A549 (cell line): ENCODE data around the gene SH3PXD2A. TPM values are rescaled to one million over a fixed set of nuclear protein-coding genes. Genes with fewer than 3 reads are reported as not detected.
"Not testable (repeated sequence)": the region's sequence is repeated elsewhere in the genome, so short reads cannot be mapped to it uniquely, and the experiment has no call there.

Experiments
- ATAC-seq, 2 experiments: fragments of 200-7000 bp in 1 of 2; fragments of >200 bp in 1 of 2; cut with Nextera tagmentation in 1 of 2; cut with Tn5 transposase in 1 of 2; 3 replicates each; pipeline versions ENCODE4 v1.8.0 to v1.9.1; 2018 to 2020; ENCODE audit warnings: mild to moderate bottlenecking in 1 of 2, moderate library complexity in 1 of 2
- CTCF ChIA-PET: fragments of 300-600 bp; sonication (Branson Sonifier 250); formaldehyde crosslinking; extraction: SDS; loops from one replicate; lab custom pipeline; 2021; ENCODE audit warnings: antibody characterized with exemption, inconsistent platforms; lab: Yijun Ruan, JAX
- POLR2A ChIA-PET: fragments of 350-600 bp; formaldehyde crosslinking; extraction: SDS; loops from one replicate; lab custom pipeline; 2021; ENCODE audit warnings: antibody characterized with exemption, inconsistent platforms; lab: Yijun Ruan, JAX
- DNase-seq, 2 experiments: peaks; one replicate each; pipeline versions ENCODE4 v3.0.0 to v3.0.0-alpha.2; 2011 to 2016; ENCODE audit warnings: low read depth in 1 of 2, low spot score in 1 of 2
- FAIRE-seq: peaks from 2 replicates; lab custom pipeline; 2011; peaks lifted over from hg19 to GRCh38; lab: Jason Lieb, UNC
- H3K27ac ChIP-seq, 2 experiments: fragments of >200 bp; sonication (Bioruptor Twin); formaldehyde crosslinking; 3 replicates each; pipeline ENCODE4 v1.5.1; 2016 to 2017
- H3K4me1 ChIP-seq: fragments of >200 bp; sonication (Bioruptor Twin); formaldehyde crosslinking; 3 replicates; pipeline ENCODE4 v1.6.1; 2016
- H3K4me2 ChIP-seq: fragments of >200 bp; sonication (Bioruptor Twin); formaldehyde crosslinking; 3 replicates; pipeline ENCODE4 v1.6.1; 2016
- H3K4me3 ChIP-seq: fragments of >200 bp; sonication (Bioruptor Twin); formaldehyde crosslinking; 3 replicates; pipeline ENCODE4 v1.5.1; 2016
- H3K9me3 ChIP-seq: fragments of >200 bp; sonication (Bioruptor Twin); formaldehyde crosslinking; 3 replicates; pipeline ENCODE4 v1.6.1; 2016
- ATOH8 ChIP-seq: fragments of 250-450 bp; sonication (Bioruptor Pico); IDR thresholded peaks from 2 replicates; pipeline ENCODE4 v1.5.0; 2020; ENCODE audit warnings: low read depth, mild to moderate bottlenecking, moderate library complexity
- CBX2 ChIP-seq: fragments of 200-600 bp; sonication (generic); IDR thresholded peaks from 2 replicates; pipeline ENCODE4 v1.6.1; 2016; ENCODE audit warnings: low read depth, mild to moderate bottlenecking, borderline replicate concordance
- CBX8 ChIP-seq: fragments of 200-600 bp; sonication (generic); IDR thresholded peaks from 2 replicates; pipeline ENCODE4 v1.6.1; 2016
- EHF ChIP-seq: fragments of 250-450 bp; sonication (Bioruptor Pico); IDR thresholded peaks from 2 replicates; pipeline ENCODE4 v1.5.0; 2020; ENCODE audit warnings: mild to moderate bottlenecking
- EHMT2 ChIP-seq: fragments of 200-600 bp; sonication (generic); IDR thresholded peaks from 2 replicates; pipeline ENCODE4 v1.6.1; 2016; ENCODE audit warnings: antibody characterized with exemption, low read depth, mild to moderate bottlenecking, moderate library complexity
- EP300 ChIP-seq, 2 experiments: fragments of >200 bp; sonication (Bioruptor Twin); formaldehyde crosslinking; IDR thresholded peaks; 2 replicates in 1 of 2; 3 replicates in 1 of 2; pipeline ENCODE4 v1.6.1; 2016 to 2017
- FOSL2 ChIP-seq, 2 experiments: fragments of 450-650 bp in 1 of 2; fragments of >200 bp in 1 of 2; sonication (Bioruptor Twin) in 1 of 2; formaldehyde crosslinking; IDR thresholded peaks; 2 replicates each; pipeline versions ENCODE4 v1.5.0 to v1.6.1; 2016 to 2020; ENCODE audit warnings: mild to moderate bottlenecking in 1 of 2, moderate library complexity in 1 of 2
- HDAC2 ChIP-seq: fragments of 200-600 bp; sonication (generic); IDR thresholded peaks from 2 replicates; pipeline ENCODE4 v1.6.1; 2016
- HMGXB4 ChIP-seq: fragments of 250-450 bp; sonication (Bioruptor Pico); IDR thresholded peaks from 2 replicates; pipeline ENCODE4 v1.5.0; 2021; ENCODE audit warnings: mild to moderate bottlenecking, moderate library complexity, borderline replicate concordance
- HOXA7 ChIP-seq: fragments of 250-450 bp; sonication (Bioruptor Pico); IDR thresholded peaks from 2 replicates; pipeline ENCODE4 v1.5.0; 2020; ENCODE audit warnings: mild to moderate bottlenecking, moderate library complexity
- HOXB13 ChIP-seq: fragments of 250-450 bp; sonication (Bioruptor Pico); IDR thresholded peaks from 2 replicates; pipeline ENCODE4 v1.5.0; 2020; ENCODE audit warnings: low read depth, mild to moderate bottlenecking, moderate library complexity
- KDM1A ChIP-seq: fragments of 200-600 bp; sonication (generic); IDR thresholded peaks from 2 replicates; pipeline ENCODE4 v1.6.1; 2016; ENCODE audit warnings: low read depth, mild to moderate bottlenecking
- KDM5A ChIP-seq: fragments of 200-600 bp; sonication (generic); IDR thresholded peaks from 2 replicates; pipeline ENCODE4 v1.6.1; 2016; ENCODE audit warnings: antibody characterized with exemption, mild to moderate bottlenecking
- MAFK ChIP-seq: fragments of 450-650 bp; IDR thresholded peaks from 2 replicates; pipeline ENCODE4 v1.6.1; 2014; ENCODE audit not compliant: partially characterized antibody
- RARB ChIP-seq: fragments of 250-450 bp; sonication (Bioruptor Pico); IDR thresholded peaks from 2 replicates; pipeline ENCODE4 v1.8.0; 2021; ENCODE audit warnings: mild to moderate bottlenecking, moderate library complexity
- RFX5 ChIP-seq: fragments of 450-650 bp; IDR thresholded peaks from 2 replicates; pipeline ENCODE4 v1.7.1; 2014; ENCODE audit warnings: antibody characterized with exemption, mild to moderate bottlenecking, moderate library complexity
- RNF2 ChIP-seq: fragments of 200-600 bp; sonication (generic); IDR thresholded peaks from 2 replicates; pipeline ENCODE4 v1.6.1; 2016; ENCODE audit warnings: low read depth, mild to moderate bottlenecking, antibody characterized with exemption, moderate library complexity, borderline replicate concordance
- SMC3 ChIP-seq: fragments of >200 bp; sonication (Bioruptor Twin); formaldehyde crosslinking; IDR thresholded peaks from 3 replicates; pipeline ENCODE4 v1.6.1; 2018; ENCODE audit warnings: inconsistent platforms
- SREBF2 ChIP-seq: fragments of 450-650 bp; IDR thresholded peaks from 2 replicates; pipeline ENCODE4 v1.6.1; 2014; ENCODE audit warnings: mild to moderate bottlenecking, moderate library complexity
- TP53 ChIP-seq: fragments of 250-450 bp; sonication (Bioruptor Pico); IDR thresholded peaks from 2 replicates; pipeline ENCODE4 v1.5.0; 2021; ENCODE audit warnings: mild to moderate bottlenecking, moderate library complexity
- ZNF302 ChIP-seq: fragments of 250-450 bp; sonication (Bioruptor Pico); IDR thresholded peaks from 2 replicates; pipeline ENCODE4 v1.9.0; 2021; ENCODE audit warnings: inconsistent platforms, mild to moderate bottlenecking, moderate library complexity
- ZSCAN20 ChIP-seq: fragments of 250-450 bp; sonication (Bioruptor Pico); IDR thresholded peaks from 2 replicates; pipeline ENCODE4 v1.8.0; 2022; ENCODE audit warnings: mild to moderate bottlenecking, moderate library complexity
- WGBS: methylation state at CpG from one replicate; pipeline ENCODE4 v1.1.6; 2017; ENCODE audit errors: missing lambda C conversion rate; 5-methylcytosine and 5-hydroxymethylcytosine counted together
- polyA plus RNA-seq, 4 experiments: library from polyadenylated mRNA; depleted of rRNA in 3 of 4; stranded (reverse); fragments of >200 nt; fragmentation: RNase III in 1 of 4; extraction: RNeasy Plus Mini Kit Qiagen cat#74134 plus additional on column Dnase treatment in 1 of 4; gene quantifications; 2 replicates in 3 of 4; 3 replicates in 1 of 4; pipeline ENCODE4 v1.2.3, GENCODE V29; 2011 to 2017

SH3PXD2A gene
- polyA plus RNA-seq, 2 of the 4 experiments (the other 2 are of a cell fraction): 2.4 to 3.9 TPM

GRCh38 chr10:103632871-103633270, 222.5 kb downstream of the SH3PXD2A start:
- ATAC-seq, H3K4me1 ChIP-seq, H3K4me2 ChIP-seq, DNase-seq, H3K9me3 ChIP-seq, H3K27ac ChIP-seq, H3K4me3 ChIP-seq, FAIRE-seq, POLR2A ChIA-PET: not testable (repeated sequence)
- CTCF ChIA-PET: interaction anchor here (0.6 to 1.1 kb wide), 4 partner anchors 17 to 77 kb away, joined by 3 read pairs; no protein-coding TSS in a partner anchor
- 89% methylated on average over 6 of the region's 6 CpGs for WGBS

GRCh38 chr10:103632247-103632642, 223.1 kb downstream of the SH3PXD2A start:
- ATAC-seq (no peak), DNase-seq (no peak), FAIRE-seq (no peak)
- H3K9me3 ChIP-seq: no peaks in the 10 kb centered on the region
- no peaks in the 10 kb centered on the region for H3K4me1 ChIP-seq
- 74% methylated on average over 7 of the region's 7 CpGs for WGBS
- H3K4me2 ChIP-seq: no peak overlapping the region
- POLR2A ChIA-PET: no interaction called here
- TF ChIP-seq EHF (CRISPR knock-in tag) (no peak), ZSCAN20 (CRISPR knock-in tag) (no peak), KDM1A (no peak)
- CTCF ChIA-PET: interaction anchor here (0.6 to 0.9 kb wide), 2 partner anchors 34 to 78 kb away, joined by 3 read pairs; no protein-coding TSS in a partner anchor
- H3K27ac ChIP-seq: no peak overlapping the region
- no peak overlapping the region for H3K4me3 ChIP-seq

- Histone ChIP-seq H3K4me3 (no peak overlapping the region), H3K4me1 (no peaks in the 10 kb centered on the region), H3K4me2 (no peak overlapping the region)
- 29% methylated on average over 1 of the region's 1 CpG for WGBS
- no peak for TF ChIP-seq EHMT2
- TF ChIP-seq, all 56 proteins: peak for 0
- Histone ChIP-seq H3K9me3 (no peaks in the 10 kb centered on the region), H3K27ac (no peak overlapping the region)
- DNase-seq (no peak), FAIRE-seq (no peak), ATAC-seq (no peak)
- ChIA-PET POLR2A (no interaction called here), CTCF (no interaction called here)
Observed at GRCh38 chr10:103630156-103630555, 225.2 kb downstream of the SH3PXD2A start.

- no peaks in the 10 kb centered on the region for H3K4me1 ChIP-seq
- no peak overlapping the region for H3K4me2 ChIP-seq
- DNase-seq: no peak
- POLR2A ChIA-PET: no interaction called here
- no peaks in the 10 kb centered on the region for H3K9me3 ChIP-seq
- TF ChIP-seq ZNF302 (no peak), EP300 (IDR thresholded peaks at IDR 0.05) (no peak), SMC3 (no peak), HOXA7 (CRISPR knock-in tag) (no peak), FOSL2 (IDR thresholded peaks at IDR 0.05) (no peak), FOSL2 (CRISPR knock-in tag; IDR thresholded peaks at IDR 0.05) (no peak), SREBF2 (no peak), TP53 (CRISPR knock-in tag) (no peak), MAFK (no peak), ATOH8 (CRISPR knock-in tag) (no peak), HDAC2 (no peak), HOXB13 (CRISPR knock-in tag) (no peak), RNF2 (no peak), RARB (CRISPR knock-in tag) (no peak), KDM5A (no peak), RFX5 (no peak), HMGXB4 (CRISPR knock-in tag) (no peak), CBX2 (no peak), CBX8 (no peak)
- TF ChIP-seq, all 56 proteins: peak for 0
- CTCF ChIA-PET: no interaction called here
- Histone ChIP-seq H3K4me3 (no peak overlapping the region), H3K27ac (no peak overlapping the region)
- ATAC-seq (no peak), FAIRE-seq (no peak)
- WGBS: 79% methylated on average over 3 of the region's 3 CpGs
Observed at GRCh38 chr10:103629581-103629980, 225.8 kb downstream of the SH3PXD2A start.
